Tibial nerve (tissue), 4 donors: Measurements from ENCODE around the gene CCDC179.

Source experiments
- CTCF ChIP-seq, 5 experiments: fragments of 200-600 bp in 3 of 5; fragments of 450-650 bp in 2 of 5; sonication (generic) in 3 of 5; IDR thresholded peaks; one replicate each; pipeline ENCODE4 v1.5.1; 2016 to 2019; ENCODE audit warnings: antibody characterized with exemption in 5 of 5, mild to moderate bottlenecking in 3 of 5, moderate library complexity in 2 of 5
- EP300 ChIP-seq, 2 donors: sonication (generic); formaldehyde crosslinking; IDR thresholded peaks; one replicate each; pipeline ENCODE4 v1.6.1; 2017; ENCODE audit warnings: antibody characterized with exemption in 2 of 2, mild to moderate bottlenecking in 1 of 2

DNA sequence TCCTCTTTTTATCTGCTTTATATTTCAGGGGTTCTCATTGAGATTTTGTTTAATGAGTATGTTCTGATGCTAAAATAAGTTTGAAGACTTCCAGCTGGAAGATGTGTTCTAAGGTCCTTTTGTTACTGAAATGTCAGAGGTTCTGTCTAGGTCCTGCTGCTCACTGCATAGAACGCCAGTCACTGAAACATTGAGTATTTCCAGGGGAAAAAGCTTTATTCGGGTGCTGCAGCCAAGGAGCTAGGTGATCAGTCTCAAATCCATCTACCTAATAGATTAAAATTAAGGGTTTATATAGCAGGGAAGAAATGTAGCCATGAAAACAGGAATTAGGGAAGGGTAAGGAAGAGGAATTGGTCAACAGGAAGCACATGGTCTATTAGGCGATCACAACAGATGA is 50.4 kb downstream of the CCDC179 start:
- TF ChIP-seq CTCF (IDR thresholded peaks at IDR 0.05) (no peak), EP300 (IDR thresholded peaks at IDR 0.05) (no peak)
